ENCODE data around the gene LGI4. TPM values are rescaled to one million over a fixed set of nuclear protein-coding genes. Genes with fewer than 3 reads are reported as not detected.
"Not testable (repeated sequence)": the region's sequence is repeated elsewhere in the genome, so short reads cannot be mapped to it uniquely, and the experiment has no call there.

Gene LGI4
- total RNA-seq, 1 donor from 2014 or later, result 8.1 TPM

DNA sequence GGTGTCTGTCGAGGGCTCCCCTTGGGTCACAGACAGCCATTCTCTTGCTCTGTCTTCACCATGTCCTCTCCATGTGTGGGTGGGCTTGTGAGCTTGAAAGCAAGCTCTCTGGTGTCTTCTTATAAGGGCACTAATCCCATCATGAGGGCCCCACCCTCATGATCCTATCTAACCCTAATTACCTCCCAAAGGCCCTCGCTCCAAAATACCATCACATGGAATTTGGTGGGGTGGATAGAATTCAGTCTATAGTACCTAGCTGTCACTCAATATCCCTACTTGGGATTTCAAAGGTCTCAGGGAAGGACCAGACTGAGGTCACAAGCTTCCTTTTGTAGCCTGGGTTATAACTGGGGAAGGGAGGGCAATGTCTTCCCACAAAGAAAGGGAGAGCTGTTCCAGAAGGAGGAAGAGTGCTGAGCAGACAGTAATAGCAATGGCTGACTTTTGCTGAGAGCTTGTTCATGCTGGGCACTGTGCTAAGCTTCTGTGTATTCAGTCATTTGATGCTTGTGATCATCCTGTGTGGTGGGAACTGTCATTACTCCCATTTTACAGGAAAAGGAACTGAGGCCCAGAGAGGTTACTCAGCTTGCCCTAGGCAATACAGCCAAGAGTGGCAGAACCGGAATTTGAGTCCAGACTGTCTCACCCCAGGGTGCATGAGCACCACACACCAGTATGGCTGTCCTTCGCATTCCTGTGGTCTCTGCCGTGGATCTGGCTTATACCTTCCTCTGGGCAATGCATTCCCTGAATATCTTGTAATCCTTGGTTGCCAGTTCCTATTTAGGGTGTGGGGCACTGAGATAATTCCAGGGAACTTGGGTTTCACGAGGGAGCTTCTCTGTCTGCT, 27.8 kb upstream of the LGI4 start:
- intact Hi-C loops (cut with DNase I), result no loop called here
- DNase-seq, result no peak
- ATAC-seq (ENCODE audit: poor library complexity), result no peak

DNA sequence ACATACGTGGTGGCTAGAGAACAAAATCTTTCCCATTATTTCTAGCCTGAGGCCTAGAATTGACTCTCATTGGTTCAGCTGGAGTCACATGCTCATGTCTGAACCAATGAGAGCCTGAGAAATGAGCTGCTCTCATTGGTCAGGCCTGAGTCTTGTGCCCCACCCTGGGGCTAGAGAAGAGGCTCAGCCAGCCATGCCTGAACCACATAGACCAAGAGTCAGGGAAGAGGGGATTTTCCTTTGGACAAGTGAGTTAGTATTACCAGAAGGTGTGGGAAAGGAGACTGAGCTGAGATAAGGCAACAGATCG, 26.5 kb upstream of the LGI4 start:
- DNase-seq (no peak), ATAC-seq (ENCODE audit: poor library complexity) (no peak)
- intact Hi-C loops (cut with DNase I), result no loop called here

DNA sequence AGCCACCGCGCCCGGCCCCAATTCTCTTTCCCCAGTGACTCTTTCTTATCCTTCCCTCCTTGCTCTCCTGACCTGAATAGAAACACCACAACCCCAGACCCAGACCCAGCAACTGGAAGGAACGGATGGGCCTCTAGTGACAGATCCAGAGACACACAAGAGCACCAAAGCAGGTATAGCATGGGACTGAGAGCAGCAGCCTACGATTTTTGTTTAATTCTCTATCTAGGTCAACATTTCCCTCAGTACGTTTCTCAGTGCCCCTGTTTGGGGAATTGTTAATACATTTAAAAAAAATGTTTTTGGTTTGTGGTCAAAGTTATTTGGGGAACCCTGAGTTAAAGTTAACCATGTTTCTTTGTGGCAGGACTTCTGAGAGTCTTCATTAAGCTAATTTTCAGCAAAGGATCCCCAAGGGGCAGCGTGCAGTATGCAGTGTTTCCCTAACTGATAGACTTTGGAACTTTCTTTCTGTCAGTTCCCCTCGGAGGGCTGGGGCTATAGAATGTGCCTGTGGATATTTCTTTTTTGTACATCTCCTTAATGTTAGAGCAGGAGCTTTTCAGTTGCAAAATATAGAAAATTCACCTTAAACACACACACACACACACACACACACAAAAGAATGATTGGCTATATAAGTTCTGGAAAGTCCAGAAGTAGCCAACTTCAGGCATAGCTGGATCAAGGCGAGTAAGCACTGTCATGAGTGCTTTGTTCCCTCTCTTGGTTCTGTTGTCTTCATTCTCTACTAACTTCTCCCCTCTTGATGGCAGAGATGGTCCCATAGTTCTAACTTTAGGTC, 26.0 kb upstream of the LGI4 start:
- intact Hi-C loops (cut with DNase I), result no loop called here
- no peak for ATAC-seq (ENCODE audit: poor library complexity)
- DNase-seq, result no peak

DNA sequence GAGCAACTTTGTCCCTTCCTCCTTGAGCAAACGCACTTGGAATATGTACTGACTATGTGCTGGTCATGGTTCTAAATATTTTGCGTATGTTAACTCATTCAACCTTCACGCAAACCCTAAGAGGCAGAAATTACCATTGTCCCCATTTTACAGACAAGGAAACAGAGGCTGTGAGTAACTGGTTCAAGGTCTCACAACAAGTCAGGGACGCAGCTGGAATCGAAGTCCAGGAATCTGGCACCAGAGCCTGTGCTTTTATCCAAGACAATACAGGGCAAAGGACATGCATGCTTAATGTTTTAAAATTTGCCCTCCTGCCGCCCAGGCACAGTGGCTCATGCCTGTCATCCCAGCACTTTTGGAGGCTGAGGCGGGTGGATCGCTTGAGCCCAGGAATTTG, 24.7 kb upstream of the LGI4 start:
- intact Hi-C loops (cut with DNase I), result loop anchor here (5.0 kb wide), 1 partner anchor 108 kb away; the partner anchor contains the start of gene USF2
- ATAC-seq (ENCODE audit: poor library complexity) (no peak), DNase-seq (no peak)

DNA sequence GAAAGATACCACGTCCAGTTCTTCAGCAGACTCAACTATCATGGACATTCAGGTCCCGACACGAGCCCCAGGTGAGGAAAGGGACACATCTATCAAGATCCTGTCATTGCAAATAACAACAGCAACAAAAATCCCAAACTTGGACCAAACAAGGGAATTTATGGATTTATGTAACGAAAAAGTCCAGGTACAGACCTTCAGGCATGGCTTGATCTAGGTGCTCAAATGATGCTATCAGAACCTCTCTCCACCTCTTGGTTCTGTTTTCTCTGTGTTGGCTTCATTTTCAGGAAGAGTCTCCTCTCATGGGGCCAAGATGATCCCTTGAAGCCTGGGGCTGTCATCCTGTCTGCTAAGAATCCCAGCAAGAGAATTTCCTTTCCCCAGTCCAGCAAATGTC, 22.6 kb upstream of the LGI4 start:
- DNase-seq, result no peak
- intact Hi-C loops (cut with DNase I), result loop anchor here (5.0 kb wide), 1 partner anchor 110 kb away; the partner anchor contains the start of gene USF2
- ATAC-seq (ENCODE audit: poor library complexity), result no peak

DNA sequence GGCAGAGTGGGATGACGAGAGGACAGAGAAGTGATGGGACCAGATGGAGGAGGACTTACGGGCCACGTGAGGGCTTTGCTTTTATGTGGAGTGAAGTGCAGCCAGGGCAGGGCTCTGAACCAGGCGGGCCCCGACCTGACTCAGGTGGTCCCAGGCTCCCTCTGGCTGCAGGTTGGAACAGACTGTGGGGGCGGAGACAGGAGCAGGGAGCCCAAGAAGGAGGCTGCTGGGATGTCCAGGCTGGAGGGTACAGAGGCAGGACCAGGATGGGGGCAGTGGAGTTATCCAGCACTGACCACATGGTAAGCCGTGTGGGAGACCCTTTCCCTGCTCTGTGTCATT, 21.8 kb upstream of the LGI4 start:
- no peak for DNase-seq
- intact Hi-C loops (cut with DNase I), result loop anchor here (5.0 kb wide), 1 partner anchor 111 kb away; the partner anchor contains the start of gene USF2
- ATAC-seq (ENCODE audit: poor library complexity), result no peak

DNA sequence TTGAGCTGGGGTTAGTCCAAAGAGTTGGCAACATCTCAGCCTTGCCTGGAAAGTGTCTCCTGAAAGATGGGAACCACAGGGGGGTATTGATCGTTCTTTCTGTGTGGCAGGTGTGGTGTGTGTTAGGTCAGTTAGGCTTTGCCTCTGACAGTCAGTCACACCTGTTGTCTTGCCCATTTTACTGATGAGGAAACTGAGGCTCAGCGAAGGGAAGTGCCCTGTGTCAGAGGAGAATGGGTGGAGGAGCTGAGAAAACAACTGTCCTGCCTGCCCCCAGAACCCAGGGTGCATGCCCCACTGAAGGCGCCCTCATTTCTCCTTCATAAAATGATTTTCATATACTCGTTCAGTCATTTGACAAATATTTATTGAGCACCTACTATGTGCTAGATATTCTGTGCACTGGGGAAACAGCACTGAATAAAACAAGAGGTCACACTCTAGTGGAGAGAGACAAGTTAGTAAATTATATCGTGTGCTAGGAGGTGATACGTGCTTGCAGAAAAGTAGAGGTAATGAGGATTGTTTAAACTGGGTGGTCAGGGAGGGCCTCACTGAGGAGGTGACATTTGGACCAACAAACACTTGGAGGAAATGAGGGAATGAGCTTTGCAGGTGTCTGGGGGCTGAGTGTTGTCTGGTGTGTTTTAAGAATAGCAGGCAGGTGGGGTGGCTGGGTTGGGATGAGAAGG, 21.3 kb upstream of the LGI4 start:
- ATAC-seq (ENCODE audit: poor library complexity) (no peak), DNase-seq (no peak)
- intact Hi-C loops (cut with DNase I), result loop anchor here (5.0 kb wide), 1 partner anchor 111 kb away; the partner anchor contains the start of gene USF2

DNA sequence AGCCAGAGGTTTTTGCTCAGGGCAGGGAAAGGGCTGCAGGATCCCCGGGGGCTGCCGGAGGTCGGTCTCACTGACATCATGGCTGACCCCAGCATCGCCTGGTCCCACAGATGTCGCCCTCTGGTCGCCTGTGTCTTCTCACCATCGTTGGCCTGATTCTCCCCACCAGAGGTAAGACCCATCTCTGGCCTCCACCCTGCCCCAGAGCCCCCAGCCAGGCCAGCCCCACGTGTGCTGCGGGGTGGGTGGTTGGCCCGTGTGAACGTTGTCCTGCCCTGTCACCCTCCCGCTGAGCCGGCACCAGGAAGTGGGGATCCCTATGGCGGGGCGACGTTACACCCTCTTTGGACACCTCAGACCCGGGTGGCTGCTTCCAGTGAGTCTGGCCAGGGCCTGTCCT, 20.6 kb upstream of the LGI4 start:
- intact Hi-C loops (cut with DNase I), result loop anchor here (5.0 kb wide), 1 partner anchor 112 kb away; the partner anchor contains the start of gene USF2
- ATAC-seq (ENCODE audit: poor library complexity) (no peak), DNase-seq (no peak)

DNA sequence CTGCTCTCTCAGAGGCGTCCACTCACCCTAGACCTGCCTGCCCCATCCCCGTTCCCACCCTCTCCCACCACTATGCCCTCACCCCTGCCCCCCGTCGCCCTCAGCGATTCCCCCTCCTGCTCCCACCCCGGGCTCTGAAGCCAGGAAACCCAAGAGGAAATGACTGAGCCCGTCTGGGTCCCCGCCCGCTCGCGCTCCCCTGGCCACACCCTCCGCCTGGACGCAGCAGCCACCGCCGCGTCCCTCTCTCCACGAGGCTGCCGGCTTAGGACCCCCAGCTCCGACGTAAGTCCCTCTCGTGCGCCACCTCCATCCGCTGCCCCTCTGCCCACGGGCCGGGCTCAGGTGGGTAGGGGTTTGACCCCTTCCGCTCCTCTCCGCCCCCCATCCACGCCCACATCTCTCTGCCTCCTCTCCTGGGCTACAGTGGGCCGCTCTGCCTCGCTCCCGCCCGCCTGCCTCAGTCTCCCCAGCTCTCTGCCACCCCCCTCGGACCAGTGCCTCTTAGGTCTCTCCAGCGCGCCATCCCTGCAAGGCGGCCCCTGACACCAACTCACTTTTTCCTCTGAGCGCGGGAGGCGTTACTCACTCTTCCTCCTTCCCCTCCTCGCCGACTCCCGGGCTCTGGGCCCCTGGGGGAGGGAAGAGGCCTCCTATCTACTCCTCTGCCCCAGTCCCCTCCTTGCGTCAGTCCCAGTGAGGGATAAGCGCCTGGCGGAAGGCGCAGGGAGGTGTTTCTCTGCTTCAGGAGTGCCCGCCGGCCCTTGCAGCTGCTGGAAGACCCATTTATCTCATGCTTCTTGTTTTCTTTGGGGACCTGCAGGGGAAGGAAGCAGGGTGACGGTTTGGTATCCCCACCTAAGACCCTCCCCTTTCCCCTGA, 19.9 kb upstream of the LGI4 start, which contains the start of gene FXYD5:
Gene FXYD5 (plus strand): TSS at position 211 of the 882 bp plus-strand sequence. CDS start 816 bp downstream, outside the sequence.
- DNase-seq (peak; percentile 81), ATAC-seq (ENCODE audit: poor library complexity) (peak; percentile 87)
- intact Hi-C loops (cut with DNase I), result loop anchor here (5.0 kb wide), 1 partner anchor 113 kb away; the partner anchor contains the start of gene USF2

DNA sequence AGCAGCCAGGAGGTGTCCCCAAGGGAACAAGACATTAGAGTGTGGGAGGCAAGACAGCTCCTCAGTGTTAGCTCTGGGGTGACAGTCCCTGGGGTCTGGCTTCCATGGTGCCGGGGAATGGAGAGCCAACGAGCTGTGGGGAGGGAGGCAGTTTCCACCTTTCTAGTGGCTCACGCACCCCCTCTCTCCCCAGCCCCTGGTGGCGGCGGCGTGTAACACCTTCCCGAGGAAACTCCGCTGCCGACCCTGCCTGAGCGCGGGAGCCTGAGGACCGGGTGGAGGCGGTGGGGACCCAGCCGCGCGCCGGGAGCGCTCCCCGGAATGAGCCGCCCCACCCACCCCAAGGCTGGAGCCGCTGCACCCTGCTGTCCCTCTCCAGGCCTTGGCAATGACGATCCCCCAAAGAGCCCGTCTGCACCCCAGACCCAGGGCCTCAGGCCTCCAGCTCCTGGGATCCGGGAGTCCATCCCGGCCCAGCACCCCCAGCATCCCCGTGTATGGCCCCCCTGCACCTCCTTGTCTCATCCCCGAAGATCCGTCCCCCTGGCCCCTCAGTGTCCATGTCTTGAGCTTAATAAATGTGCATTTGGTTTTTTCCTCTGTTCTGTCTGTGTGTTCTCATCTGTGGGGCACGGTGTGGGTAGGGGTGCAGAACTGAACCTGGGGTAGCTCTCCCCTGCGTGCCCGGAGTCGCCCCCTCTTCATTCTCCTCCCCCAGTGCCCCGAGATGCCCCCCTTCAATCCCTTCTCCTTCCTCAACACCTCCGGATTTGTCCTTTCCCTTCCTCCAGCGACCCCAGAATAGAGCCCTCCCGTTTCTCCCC, 19.1 kb upstream of the LGI4 start:
- intact Hi-C loops (cut with DNase I), result no loop called here
- DNase-seq (peak; percentile 55), ATAC-seq (ENCODE audit: poor library complexity) (peak; percentile 37)

DNA sequence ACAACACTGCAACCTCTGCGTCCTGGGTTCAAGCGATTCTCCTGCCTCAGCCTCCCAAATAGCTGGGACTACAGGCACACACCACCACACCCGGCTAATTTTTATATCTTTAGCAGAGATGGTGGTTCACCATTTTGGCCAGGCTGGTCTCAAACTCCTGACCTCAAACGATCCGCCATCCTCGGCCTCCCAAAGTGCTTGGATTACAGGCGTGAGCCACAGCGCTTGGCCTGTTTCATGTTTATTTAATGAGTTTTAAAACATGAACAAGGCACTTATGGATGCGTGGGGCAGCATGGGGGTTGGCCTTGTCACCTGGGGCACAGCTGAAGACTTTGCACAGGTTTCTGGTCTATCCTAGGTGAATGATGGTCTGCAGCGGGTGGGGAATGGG, 18.3 kb upstream of the LGI4 start:
- ATAC-seq (ENCODE audit: poor library complexity); intact Hi-C loops (cut with DNase I); DNase-seq: not testable (repeated sequence)

DNA sequence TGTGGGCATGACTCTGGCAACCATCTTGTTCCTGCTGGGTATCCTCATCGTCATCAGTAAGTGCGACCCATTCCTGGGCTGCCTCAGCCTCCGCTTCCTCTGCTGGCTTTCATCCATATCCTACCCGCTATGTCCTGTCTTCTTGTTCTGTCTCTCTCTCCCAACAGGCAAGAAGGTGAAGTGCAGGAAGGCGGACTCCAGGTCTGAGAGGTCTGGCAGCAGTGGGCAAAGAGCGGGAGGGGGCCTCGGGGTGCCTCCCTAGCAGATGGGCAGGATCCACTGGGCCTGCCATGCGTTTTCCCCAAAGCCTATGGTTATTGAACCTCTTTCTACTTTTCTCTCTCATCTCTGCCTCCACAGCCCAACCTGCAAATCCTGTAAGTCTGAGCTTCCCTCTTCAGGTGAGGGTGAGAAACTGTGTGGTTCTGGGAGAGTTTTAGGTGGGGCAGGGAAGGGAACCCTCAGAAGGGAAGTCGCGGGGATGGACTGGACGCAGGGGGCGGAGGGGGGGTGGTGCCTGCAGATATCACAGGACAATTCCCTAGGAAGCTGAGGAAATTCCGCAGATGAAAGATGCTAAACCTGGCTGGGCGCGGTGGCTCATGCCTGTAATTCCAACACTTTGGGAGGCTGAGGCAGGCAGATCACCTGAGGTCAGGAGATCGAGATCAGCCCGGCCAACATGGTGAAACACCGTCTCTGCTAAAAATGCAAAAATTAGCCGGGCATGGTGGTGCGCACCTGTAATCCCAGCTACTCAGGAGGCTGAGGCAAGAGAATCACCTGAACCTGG, 16.6 kb upstream of the LGI4 start:
- intact Hi-C loops (cut with DNase I), result no loop called here

DNA sequence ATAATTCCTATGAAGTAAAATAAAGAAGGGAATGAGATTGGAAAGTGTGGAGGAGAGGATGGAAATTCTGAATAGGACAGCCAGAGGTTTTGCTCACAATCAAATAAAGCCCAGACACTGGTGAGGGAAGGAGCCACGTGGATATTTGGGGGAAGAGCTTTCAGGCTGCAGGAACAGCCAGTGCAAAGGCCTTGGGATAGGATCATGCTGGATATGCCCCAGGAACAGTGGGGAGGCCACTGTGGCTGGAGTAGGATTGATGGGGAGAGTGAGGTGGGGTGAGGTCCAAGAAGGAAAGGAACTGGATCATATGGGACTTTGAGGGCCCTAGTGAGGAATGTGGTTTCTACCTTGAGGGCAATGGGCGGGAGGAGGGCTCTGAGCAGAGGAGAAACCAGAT, 15.6 kb upstream of the LGI4 start:
- DNase-seq (no peak), ATAC-seq (ENCODE audit: poor library complexity) (no peak)
- intact Hi-C loops (cut with DNase I), result no loop called here

More for the DNA sequence above, 16.6 kb upstream of the LGI4 start:
- ATAC-seq (ENCODE audit: poor library complexity), result no peak
- DNase-seq, result no peak

DNA sequence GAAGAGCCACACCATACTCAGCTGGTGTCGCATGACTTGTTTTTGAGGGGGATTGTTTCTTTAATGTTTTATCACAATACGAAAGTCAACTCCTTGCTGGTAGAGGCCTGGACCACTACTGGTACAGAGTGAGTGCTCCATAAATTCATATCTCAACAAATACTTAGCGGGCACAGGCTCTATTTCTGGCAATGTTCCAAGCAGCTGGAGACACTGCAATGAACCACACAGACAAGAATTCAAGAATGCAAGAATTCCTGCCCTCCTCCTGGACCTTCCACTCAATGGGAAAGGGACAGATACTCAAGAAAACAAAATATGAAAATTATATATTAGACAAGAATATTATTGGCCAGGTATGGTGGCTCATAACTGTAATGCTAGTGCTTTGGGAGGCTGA, 14.6 kb upstream of the LGI4 start:
- intact Hi-C loops (cut with DNase I), result no loop called here
- ATAC-seq (ENCODE audit: poor library complexity) (no peak), DNase-seq (no peak)

DNA sequence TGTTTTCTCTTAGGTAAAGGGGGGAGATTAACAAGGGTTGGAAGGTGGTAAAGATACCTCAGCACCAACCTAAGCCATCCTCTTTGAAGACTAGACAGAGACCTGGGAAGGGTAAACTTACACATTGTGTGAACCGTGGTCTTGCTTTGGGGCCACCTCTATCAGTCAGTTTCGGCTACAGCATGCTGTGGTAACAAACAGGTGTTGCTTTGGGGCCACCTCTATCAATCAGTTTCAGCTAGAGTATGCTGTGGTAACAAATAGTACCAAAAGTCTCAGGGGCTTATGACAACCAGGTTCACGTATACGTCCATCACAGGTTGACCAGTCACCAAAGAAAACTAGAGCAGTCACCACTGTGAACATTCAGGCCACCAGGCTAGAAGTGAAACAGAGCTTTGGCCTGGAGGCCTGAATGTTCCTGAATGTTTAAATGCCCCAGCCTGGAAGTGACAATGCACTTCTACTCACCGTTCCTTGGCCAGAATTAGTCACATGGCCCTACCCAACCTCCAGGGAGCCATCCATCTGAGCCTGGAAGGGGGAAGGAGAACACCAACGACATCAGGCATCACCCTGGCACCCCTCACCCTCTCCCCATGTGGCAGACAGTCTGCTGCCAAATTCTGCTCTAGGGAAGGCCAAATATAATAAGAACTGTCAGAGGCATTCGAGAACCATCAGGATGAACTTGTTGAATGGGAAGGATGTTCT, 12.0 kb upstream of the LGI4 start:
- no peak for DNase-seq

More for the DNA sequence above, 12.0 kb upstream of the LGI4 start:
- intact Hi-C loops (cut with DNase I), result no loop called here
- ATAC-seq (ENCODE audit: poor library complexity), result no peak
